K562 (cell line): Measurements from ENCODE around the gene MTMR4. TPM values are rescaled to one million over a fixed set of nuclear protein-coding genes. Genes with fewer than 3 reads are reported as not detected.

Source experiments
- ETV5 ChIP-seq: sonication (generic); formaldehyde crosslinking; IDR thresholded peaks from 2 replicates; pipeline ENCODE4 v1.4.0; 2020; ENCODE audit warnings: low read depth, mild to moderate bottlenecking, missing genetic modification reagents
- FOXM1 ChIP-seq, 2 experiments: fragments of 450-650 bp in 1 of 2; sonication (generic) in 1 of 2; formaldehyde crosslinking in 1 of 2; IDR thresholded peaks; 2 replicates each; pipeline versions ENCODE4 v1.6.1 to v1.9.0; 2017 to 2022; ENCODE audit warnings: low read depth in 2 of 2, mild to moderate bottlenecking in 2 of 2, missing genetic modification reagents in 1 of 2, moderate library complexity in 1 of 2
- GABPA ChIP-seq: fragments of 200-800 bp; sonication (Bioruptor generic); conservative IDR thresholded peaks from 2 replicates; pipeline ENCODE4 v1.6.1; 2016; ENCODE audit warnings: low read depth, missing genetic modification characterization, missing compliant biosample characterization
- KAT2B ChIP-seq: IDR thresholded peaks from one replicate; pipeline ENCODE4 v1.6.1; 2012; ENCODE audit warnings: low read depth, mild to moderate bottlenecking, control low read depth, inconsistent platforms, low read length, moderate library complexity
- KAT7 ChIP-seq: sonication (generic); formaldehyde crosslinking; IDR thresholded peaks from 2 replicates; pipeline ENCODE4 v1.8.0; 2022; ENCODE audit warnings: missing genetic modification reagents, mild to moderate bottlenecking, borderline replicate concordance
- MTA2 ChIP-seq: fragments of 450-650 bp; IDR thresholded peaks from 2 replicates; pipeline ENCODE4 v1.6.1; 2016; ENCODE audit warnings: low read depth
- NCOA1 ChIP-seq: fragments of 450-650 bp; IDR thresholded peaks from 2 replicates; pipeline ENCODE4 v1.6.1; 2016; ENCODE audit warnings: low read depth
- SOX6 ChIP-seq: fragments of 450-650 bp; IDR thresholded peaks from 2 replicates; pipeline ENCODE4 v1.6.1; 2014; ENCODE audit warnings: mild to moderate bottlenecking
- SRF ChIP-seq, 2 experiments: fragments of 250-450, 450-650 bp in 1 of 2; sonication (Bioruptor Pico) in 1 of 2; sonication (generic) in 1 of 2; formaldehyde crosslinking; IDR thresholded peaks; 2 replicates each; pipeline versions ENCODE4 v1.5.0 to v1.5.1; 2020 to 2022; ENCODE audit warnings: mild to moderate bottlenecking in 1 of 2, missing genetic modification reagents in 1 of 2
- SRSF7 ChIP-seq: fragments of 200-400 bp; formaldehyde crosslinking; optimal IDR thresholded peaks from 2 replicates; pipeline ENCODE3; 2017; ENCODE audit warnings: mild to moderate bottlenecking, low read depth, low read length
- ZBTB11 ChIP-seq, 3 experiments: fragments of 200-800 bp in 1 of 3; fragments of 250-450 bp in 1 of 3; fragments of 450-650 bp in 1 of 3; sonication (Bioruptor Pico) in 1 of 3; sonication (Bioruptor generic) in 1 of 3; formaldehyde crosslinking in 1 of 3; IDR thresholded peaks; 2 replicates each; pipeline versions ENCODE4 v1.6.1 to v1.8.0; 2016 to 2022; ENCODE audit warnings: mild to moderate bottlenecking in 2 of 3, missing genetic modification characterization in 2 of 3, missing compliant biosample characterization in 1 of 3, moderate library complexity in 1 of 3
- ZBTB33 ChIP-seq: sonication (generic); formaldehyde crosslinking; IDR thresholded peaks from 2 replicates; pipeline ENCODE4 v1.8.1; 2023; ENCODE audit warnings: mild to moderate bottlenecking, missing genetic modification reagents
- ZKSCAN8 ChIP-seq: fragments of 200-800 bp; sonication (Bioruptor generic); IDR thresholded peaks from 2 replicates; pipeline ENCODE4 v1.6.1; 2016; ENCODE audit warnings: missing genetic modification characterization, missing compliant biosample characterization
- ZMIZ1 ChIP-seq, 2 experiments: fragments of 150-350 bp in 1 of 2; IDR thresholded peaks; 2 replicates each; pipeline ENCODE4 v1.6.1; 2012 to 2016; ENCODE audit warnings: low read depth in 2 of 2, low read length in 2 of 2, mild to moderate bottlenecking in 1 of 2, moderate library complexity in 1 of 2
- ZNF41 ChIP-seq: fragments of 250-450 bp; sonication (Bioruptor Pico); conservative IDR thresholded peaks from 2 replicates; pipeline ENCODE4 v1.4.0; 2020; ENCODE audit warnings: mild to moderate bottlenecking
- ZNF766 ChIP-seq: fragments of 200-800 bp; sonication (Bioruptor generic); conservative IDR thresholded peaks from 2 replicates; pipeline ENCODE4 v1.6.1; 2016; ENCODE audit warnings: missing genetic modification characterization, missing compliant biosample characterization
- polyA plus RNA-seq, 8 experiments: library from polyadenylated mRNA; depleted of rRNA in 4 of 8; stranded (reverse) in 5 of 8; unstranded in 3 of 8; fragments of >200 nt; fragmentation: Nextera tagmentation in 2 of 8; fragmentation: Illumina TruSeq in 1 of 8; extraction: Ambion mirVana in 2 of 8; extraction: Trizol in 1 of 8; gene quantifications; 2 replicates each; pipeline versions ENCODE4 v1.2.1 to v1.2.3, GENCODE V29; 2011 to 2014; ENCODE audit warnings: inconsistent platforms in 1 of 8, missing spikeins in 1 of 8
- total RNA-seq, 7 experiments: library from RNA; depleted of rRNA in 6 of 7; stranded (reverse); fragments of >200 nt in 6 of 7; fragmentation: Illumina TruSeq in 2 of 7; extraction: Trizol in 2 of 7; gene quantifications; 2 replicates each; pipeline versions ENCODE4 v1.2.1 to v1.2.3, GENCODE V29; 2011 to 2021; ENCODE audit warnings: low replicate concordance in 1 of 7

MTMR4 gene
- total and polyA plus RNA-seq, 9 of the 15 experiments (the other 6 are each of a cell fraction or from before 2014, with no cell fraction given): 8.8 to 45.7 (median 28.7) TPM

GRCh38 chr17:58492238-58493121 is 22.0 kb downstream of the MTMR4 start (continued):
- TF ChIP-seq ZMIZ1 (IDR thresholded peaks at IDR 0.05; ENCODE audit: low read depth in 2 of 2, low read length in 2 of 2) (peak in 1 of 2 experiments; percentile 91; a peak in 2 of 4 replicates), KAT7 (CRISPR knock-in tag) (no peak; the same call in 1 of the 2 replicates), SRF (CRISPR knock-in tag; IDR thresholded peaks at IDR 0.05) (no peak), ZKSCAN8 (peak; percentile 98), FOXM1 (IDR thresholded peaks at IDR 0.05; ENCODE audit: low read depth) (peak; percentile 85), FOXM1 (CRISPR knock-in tag; IDR thresholded peaks at IDR 0.05; ENCODE audit: low read depth) (no peak), ZBTB11 (CRISPR knock-in tag; IDR thresholded peaks at IDR 0.05) (peak in 1 of 3 experiments; percentile 78; a peak in 2 of 6 replicates), ETV5 (peak; percentile 56; the same call in 1 of the 2 replicates), ZBTB33 (CRISPR knock-in tag) (0 out of 2 replicates have a peak, but pooled peaks have one; percentile 38), ZNF41 (CRISPR knock-in tag) (no peak), KAT2B (no peak), NCOA1 (peak; percentile 81), GABPA (tag) (peak; percentile 36; the same call in 1 of the 2 replicates), SRSF7 (no peak), MTA2 (peak; percentile 93), ZNF766 (CRISPR knock-in tag) (peak; percentile 66; the same call in 1 of the 2 replicates), SOX6 (peak; percentile 93)
